ENCODE data around the gene KIF1B. TPM values are rescaled to one million over a fixed set of nuclear protein-coding genes. Genes with fewer than 3 reads are reported as not detected.

KIF1B gene
- total RNA-seq, 1 donor from 2014 or later: 18.2 TPM

GRCh38 chr1:10304295-10304694 lies 93.9 kb downstream of the KIF1B start:
- Histone ChIP-seq H3K36me3 (ENCODE audit: control insufficient read depth, insufficient read depth, low read length) (peaks cover 11% of the 10 kb centered on the region), H3K27me3 (ENCODE audit: control insufficient read depth, insufficient read depth, low read length) (no peaks in the 10 kb centered on the region), H3K4me3 (ENCODE audit: low read depth, low read length) (no peak overlapping the region)
- no peak for TF ChIP-seq CTCF (IDR thresholded peaks at IDR 0.05; ENCODE audit: insufficient read depth, low read length, severe bottlenecking)
- FAIRE-seq (no peak), DNase-seq (ENCODE audit: low read depth) (no peak)

- no peak for DNase-seq (ENCODE audit: low read depth)
- no peak for TF ChIP-seq CTCF (IDR thresholded peaks at IDR 0.05; ENCODE audit: insufficient read depth, low read length, severe bottlenecking)
- Histone ChIP-seq H3K4me3 (ENCODE audit: low read depth, low read length) (no peak overlapping the region), H3K36me3 (ENCODE audit: control insufficient read depth, insufficient read depth, low read length) (peaks cover 10% of the 10 kb centered on the region), H3K27me3 (ENCODE audit: control insufficient read depth, insufficient read depth, low read length) (no peaks in the 10 kb centered on the region)
- no peak for FAIRE-seq
Observed at GRCh38 chr1:10306435-10306834, 96.1 kb downstream of the KIF1B start.

- no peak for FAIRE-seq
- no peak for TF ChIP-seq CTCF (IDR thresholded peaks at IDR 0.05; ENCODE audit: insufficient read depth, low read length, severe bottlenecking)
Observed at GRCh38 chr1:10308001-10308400, 97.6 kb downstream of the KIF1B start.

GRCh38 chr1:10309243-10310011 lies 99.1 kb downstream of the KIF1B start:
- FAIRE-seq (no peak), DNase-seq (ENCODE audit: low read depth) (no peak)
- H3K27me3 ChIP-seq (ENCODE audit: control insufficient read depth, insufficient read depth, low read length): no peaks in the 10 kb centered on the region
- peaks cover 2% of the 10 kb centered on the region for H3K36me3 ChIP-seq (ENCODE audit: control insufficient read depth, insufficient read depth, low read length)
- no peak overlapping the region for H3K4me3 ChIP-seq (ENCODE audit: low read depth, low read length)
- no peak for TF ChIP-seq CTCF (IDR thresholded peaks at IDR 0.05; ENCODE audit: insufficient read depth, low read length, severe bottlenecking)

More at GRCh38 chr1:10308001-10308400, 97.6 kb downstream of the KIF1B start:
- peaks cover 9% of the 10 kb centered on the region for H3K36me3 ChIP-seq (ENCODE audit: control insufficient read depth, insufficient read depth, low read length)
- no peak overlapping the region for H3K4me3 ChIP-seq (ENCODE audit: low read depth, low read length)
- H3K27me3 ChIP-seq (ENCODE audit: control insufficient read depth, insufficient read depth, low read length): no peaks in the 10 kb centered on the region
- DNase-seq (ENCODE audit: low read depth): no peak

- no peak overlapping the region for H3K4me3 ChIP-seq (ENCODE audit: low read depth, low read length)
- no peak for DNase-seq (ENCODE audit: low read depth)
- no peaks in the 10 kb centered on the region for H3K27me3 ChIP-seq (ENCODE audit: control insufficient read depth, insufficient read depth, low read length)
- FAIRE-seq: no peak
- peaks cover 2% of the 10 kb centered on the region for H3K36me3 ChIP-seq (ENCODE audit: control insufficient read depth, insufficient read depth, low read length)
- TF ChIP-seq CTCF (IDR thresholded peaks at IDR 0.05; ENCODE audit: insufficient read depth, low read length, severe bottlenecking): no peak
Observed at GRCh38 chr1:10316752-10317151, 106.4 kb downstream of the KIF1B start.

GRCh38 chr1:10319750-10320149 lies 109.4 kb downstream of the KIF1B start:
- Histone ChIP-seq H3K36me3 (ENCODE audit: control insufficient read depth, insufficient read depth, low read length) (peaks cover 2% of the 10 kb centered on the region), H3K4me3 (ENCODE audit: low read depth, low read length) (no peak overlapping the region), H3K27me3 (ENCODE audit: control insufficient read depth, insufficient read depth, low read length) (no peaks in the 10 kb centered on the region)
- DNase-seq (ENCODE audit: low read depth) (no peak), FAIRE-seq (no peak)
- TF ChIP-seq CTCF (IDR thresholded peaks at IDR 0.05; ENCODE audit: insufficient read depth, low read length, severe bottlenecking): no peak
